GM13976 (cell line): ENCODE data around the gene ITPR3.

ENCODE experiments used
- DNase-seq: peaks from one replicate; pipeline ENCODE4 v3.0.0; 2012; ENCODE audit warnings: low spot score
- in situ Hi-C: fragments of 300-500 bp; cut with MboI; formaldehyde crosslinking; loops from one replicate; pipeline ENCODE4 v1.12.0; 2022; ENCODE audit warnings: low sequenced_read_pairs, mixed read lengths, inconsistent platforms; ENCODE audit not compliant: unreplicated experiment
- TF ChIP-seq, protein P1 (sequence below): IDR thresholded peaks from 2 replicates; pipeline ENCODE4 v1.5.1; 2012; ENCODE audit warnings: borderline replicate concordance, mild to moderate bottlenecking; ENCODE audit not compliant: insufficient read depth; ENCODE audit errors: extremely low read depth, missing control alignments, control extremely low read depth

The ITPR3 gene

DNA sequence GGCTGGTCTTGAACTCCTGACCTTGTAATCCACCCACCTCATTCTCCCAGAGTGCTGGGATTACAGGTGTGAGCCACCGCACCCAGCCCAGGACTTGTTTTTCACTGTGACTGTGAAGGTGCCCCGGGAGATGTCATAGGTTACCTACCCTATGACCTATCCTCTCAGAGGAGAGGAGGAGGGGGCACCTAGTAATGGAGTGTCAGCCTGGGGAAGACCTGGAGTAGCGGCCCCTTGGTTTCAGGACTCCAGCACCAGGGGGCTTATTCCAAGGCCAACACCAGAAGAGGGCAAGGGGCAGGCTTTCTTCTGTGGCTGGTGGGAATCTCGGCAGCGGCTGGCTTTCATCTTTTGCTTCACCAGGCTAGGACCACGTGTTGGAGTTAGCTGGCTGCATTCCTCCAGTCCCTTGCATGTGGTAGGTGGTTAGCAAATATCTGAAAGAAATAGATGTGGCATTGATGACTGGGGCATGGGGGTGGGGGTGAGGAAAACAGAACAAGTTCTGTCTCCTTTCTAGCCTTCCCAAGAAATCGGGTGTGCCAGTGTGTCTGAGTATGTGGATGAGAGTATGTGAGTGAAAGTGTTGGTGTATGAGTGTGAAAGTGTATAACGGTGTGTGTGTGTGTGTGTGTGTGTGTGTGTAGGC lies 7.9 kb upstream of the ITPR3 start:
- no peak for DNase-seq
- in situ Hi-C loops = no loop called here
- TF ChIP-seq, protein P1, sequence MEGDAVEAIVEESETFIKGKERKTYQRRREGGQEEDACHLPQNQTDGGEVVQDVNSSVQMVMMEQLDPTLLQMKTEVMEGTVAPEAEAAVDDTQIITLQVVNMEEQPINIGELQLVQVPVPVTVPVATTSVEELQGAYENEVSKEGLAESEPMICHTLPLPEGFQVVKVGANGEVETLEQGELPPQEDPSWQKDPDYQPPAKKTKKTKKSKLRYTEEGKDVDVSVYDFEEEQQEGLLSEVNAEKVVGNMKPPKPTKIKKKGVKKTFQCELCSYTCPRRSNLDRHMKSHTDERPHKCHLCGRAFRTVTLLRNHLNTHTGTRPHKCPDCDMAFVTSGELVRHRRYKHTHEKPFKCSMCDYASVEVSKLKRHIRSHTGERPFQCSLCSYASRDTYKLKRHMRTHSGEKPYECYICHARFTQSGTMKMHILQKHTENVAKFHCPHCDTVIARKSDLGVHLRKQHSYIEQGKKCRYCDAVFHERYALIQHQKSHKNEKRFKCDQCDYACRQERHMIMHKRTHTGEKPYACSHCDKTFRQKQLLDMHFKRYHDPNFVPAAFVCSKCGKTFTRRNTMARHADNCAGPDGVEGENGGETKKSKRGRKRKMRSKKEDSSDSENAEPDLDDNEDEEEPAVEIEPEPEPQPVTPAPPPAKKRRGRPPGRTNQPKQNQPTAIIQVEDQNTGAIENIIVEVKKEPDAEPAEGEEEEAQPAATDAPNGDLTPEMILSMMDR = no peak

DNA sequence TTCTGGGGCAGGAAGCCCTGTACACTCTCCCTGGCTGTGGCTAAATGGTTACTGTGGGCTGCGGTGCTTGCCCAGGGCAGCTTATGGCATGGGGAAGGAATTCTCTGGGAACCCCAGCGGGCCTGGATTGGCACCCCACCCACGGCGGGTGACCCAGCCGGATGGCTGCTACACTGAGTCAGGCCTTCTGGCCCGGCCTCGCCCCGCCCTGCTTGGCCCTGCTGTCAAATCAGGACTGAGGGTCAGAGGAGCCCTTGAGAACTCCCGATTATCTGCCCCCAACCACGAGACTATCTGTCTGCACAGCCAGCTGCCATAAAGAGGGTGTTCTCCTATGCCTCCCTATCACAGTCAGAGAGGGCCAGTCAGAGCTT lies 7.3 kb upstream of the ITPR3 start:
- TF ChIP-seq, protein P1 = no peak
- in situ Hi-C loops = no loop called here
- DNase-seq = no peak

DNA sequence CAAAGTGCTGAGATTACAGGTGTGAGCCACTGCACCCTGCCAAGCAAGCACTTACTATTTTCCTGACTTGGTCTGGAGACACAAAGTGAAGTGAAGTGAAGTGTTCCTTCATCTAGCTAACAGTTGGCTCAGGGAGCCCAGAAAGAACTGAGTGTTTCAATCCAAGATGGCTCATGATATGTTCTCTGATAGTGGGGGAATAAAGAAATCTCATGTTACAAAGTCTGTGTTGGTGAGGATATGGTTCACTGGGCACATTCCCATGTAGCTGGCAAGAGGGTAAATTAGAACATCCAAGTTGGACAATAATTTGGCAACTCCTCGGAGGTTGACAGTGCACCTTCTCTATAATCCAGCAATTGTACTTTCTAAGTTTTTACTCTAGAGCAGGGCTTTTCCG lies 5.0 kb upstream of the ITPR3 start:
- in situ Hi-C loops = no loop called here
- TF ChIP-seq, protein P1 = no peak
- no peak for DNase-seq

DNA sequence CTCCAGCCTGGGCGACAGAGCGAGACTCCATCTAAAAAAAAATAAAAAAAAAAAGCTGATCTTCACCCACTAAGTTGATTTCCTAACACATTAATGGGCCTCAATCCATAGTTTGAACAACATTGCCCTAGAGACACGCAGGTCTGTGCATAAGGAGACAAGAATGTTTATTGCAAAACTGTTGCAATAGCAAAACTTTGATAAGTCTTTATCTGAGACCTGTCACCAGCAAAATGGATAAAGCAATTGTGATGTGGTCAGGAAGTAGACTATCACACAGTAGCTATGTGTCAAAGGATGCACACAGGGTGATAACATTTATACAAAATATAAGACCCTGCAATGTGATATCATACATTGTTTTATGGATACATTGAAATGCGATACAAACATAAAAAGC lies 4.2 kb upstream of the ITPR3 start:
- TF ChIP-seq, protein P1 = no peak
- in situ Hi-C loops = no loop called here
- DNase-seq = no peak

DNA sequence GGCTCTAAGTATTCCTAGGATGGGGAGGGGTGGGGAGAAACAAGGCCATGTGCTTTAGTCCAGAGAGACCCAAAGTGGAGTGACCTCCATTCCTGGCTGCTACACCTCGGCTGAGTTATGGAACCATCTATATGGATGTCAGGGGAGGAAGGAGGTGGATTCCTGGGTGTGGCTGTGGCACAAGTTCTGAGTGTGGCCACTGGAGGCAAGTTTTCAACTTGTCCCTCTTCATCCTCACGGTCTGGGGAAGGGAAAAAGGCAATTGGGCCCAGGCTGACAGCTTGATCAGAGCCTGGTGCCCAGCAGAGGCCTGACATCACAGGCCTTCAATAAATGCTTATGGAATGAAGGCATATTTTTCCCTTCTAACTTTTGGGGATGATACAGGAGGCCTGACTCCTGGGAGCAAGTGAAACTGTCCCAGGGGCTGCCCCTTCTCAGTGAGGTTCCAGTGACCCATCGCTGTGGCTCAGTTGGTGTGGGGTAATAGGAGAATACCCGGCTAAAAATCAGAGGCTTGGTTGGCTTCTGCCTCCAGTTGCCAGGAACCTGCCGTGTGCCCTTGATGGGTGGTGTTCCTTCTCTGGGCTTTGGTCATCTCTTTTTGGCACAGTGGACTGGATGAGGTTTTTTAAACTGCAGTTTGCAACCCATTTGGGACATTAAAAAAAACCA lies 1.8 kb upstream of the ITPR3 start:
- in situ Hi-C loops = no loop called here
- DNase-seq = no peak
- TF ChIP-seq, protein P1 = no peak

DNA sequence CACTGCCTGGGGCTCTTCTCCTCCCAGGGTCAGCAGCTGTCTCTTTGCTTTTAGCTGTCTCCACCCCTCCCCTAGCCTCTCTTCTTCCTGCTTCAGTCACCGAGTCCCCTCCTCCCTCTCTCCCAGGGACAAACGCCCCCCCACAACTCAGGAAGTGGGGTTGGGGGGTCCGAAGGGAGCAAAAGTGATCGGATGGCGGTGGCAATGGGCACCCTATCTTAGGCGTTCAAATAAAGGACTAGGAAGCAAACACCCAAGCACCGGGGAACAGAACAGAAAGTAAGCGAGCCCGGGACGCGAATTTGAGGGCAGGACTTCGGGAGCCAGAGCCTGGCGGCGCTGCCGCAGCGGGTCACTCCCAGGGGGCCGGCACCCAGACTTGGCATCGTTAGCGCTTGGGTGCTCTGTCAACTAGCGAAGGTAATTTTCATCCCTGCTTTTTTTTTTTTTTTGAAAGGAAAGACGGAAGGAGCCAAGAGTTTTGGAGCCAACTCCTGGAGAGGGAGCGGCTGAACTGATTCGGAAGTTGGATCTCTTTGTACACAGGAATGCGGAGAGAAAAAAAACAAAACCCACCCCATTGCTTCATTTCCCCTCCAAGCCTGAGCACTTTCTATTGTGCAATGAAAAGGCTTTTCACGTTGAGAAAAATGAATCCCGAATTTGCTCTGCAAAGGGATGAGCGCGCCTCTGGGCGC lies 815 bp upstream of the ITPR3 start:
- DNase-seq = peak; percentile 53
- in situ Hi-C loops = no loop called here
- TF ChIP-seq, protein P1 = no peak
